Neutrophil (primary cell): ENCODE measurements around the gene PTPN14.

Experiments used
- H3K27ac ChIP-seq: fragments of 200-600 bp; sonication (generic); 2 replicates; pipeline ENCODE4 v1.5.1; 2016; ENCODE audit warnings: mild to moderate bottlenecking, moderate library complexity
- H3K27me3 ChIP-seq: fragments of 200-600 bp; sonication (generic); 2 replicates; pipeline ENCODE4 v1.6.0; 2016; ENCODE audit warnings: mild to moderate bottlenecking
- H3K36me3 ChIP-seq: fragments of 200-600 bp; sonication (generic); 2 replicates; pipeline ENCODE4 v1.5.1; 2017
- H3K4me1 ChIP-seq, 2 experiments: fragments of 200-600 bp in 1 of 2; sonication (generic) in 1 of 2; 1 replicate in 1 of 2; 2 replicates in 1 of 2; pipeline versions ENCODE4 v1.5.1 to v1.6.1; 2013 to 2016; ENCODE audit warnings: low read depth in 1 of 2, low read length in 1 of 2, mild to moderate bottlenecking in 1 of 2, moderate library complexity in 1 of 2; ENCODE audit not compliant: control insufficient read depth in 1 of 2, insufficient read depth in 1 of 2
- H3K4me3 ChIP-seq, 2 experiments: fragments of 200-600 bp in 1 of 2; sonication (generic) in 1 of 2; 1 replicate in 1 of 2; 2 replicates in 1 of 2; pipeline ENCODE4 v1.5.1; 2013 to 2016; ENCODE audit warnings: low read depth in 1 of 2, low read length in 1 of 2, mild to moderate bottlenecking in 1 of 2, moderate library complexity in 1 of 2
- H3K9me3 ChIP-seq: fragments of 200-600 bp; sonication (generic); 2 replicates; pipeline ENCODE4 v1.5.1; 2016
- TF ChIP-seq, protein P1 (sequence below): fragments of 200-600 bp; sonication (generic); IDR thresholded peaks from 2 replicates; pipeline ENCODE4 v1.5.1; 2016; ENCODE audit warnings: antibody characterized with exemption

Gene PTPN14

DNA sequence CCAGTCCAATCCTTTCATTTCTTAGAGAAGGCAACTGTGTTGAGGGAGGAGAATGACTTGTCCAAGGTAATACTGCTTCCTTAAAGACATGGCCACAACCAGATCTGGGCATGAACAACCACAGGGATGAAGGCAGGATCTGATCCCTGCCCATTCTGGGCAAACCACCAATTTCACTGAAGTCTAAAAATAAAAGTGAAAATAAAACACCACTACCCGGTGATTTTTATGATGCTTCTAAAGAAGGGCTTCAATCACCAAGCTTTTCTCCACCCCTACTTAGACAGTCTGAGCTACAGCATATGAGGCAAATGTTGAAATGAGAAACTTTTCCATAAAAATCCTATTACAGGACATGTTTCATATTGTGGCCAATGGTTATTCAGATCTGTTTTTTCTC, 133.0 kb downstream of the PTPN14 start:
- Histone ChIP-seq H3K27ac (no peak overlapping the region), H3K36me3 (no peaks in the 10 kb centered on the region), H3K9me3 (no peaks in the 10 kb centered on the region), H3K27me3 (no peaks in the 10 kb centered on the region), H3K4me1 (no peaks in the 10 kb centered on the region), H3K4me3 (no peak overlapping the region)
- TF ChIP-seq, protein P1, sequence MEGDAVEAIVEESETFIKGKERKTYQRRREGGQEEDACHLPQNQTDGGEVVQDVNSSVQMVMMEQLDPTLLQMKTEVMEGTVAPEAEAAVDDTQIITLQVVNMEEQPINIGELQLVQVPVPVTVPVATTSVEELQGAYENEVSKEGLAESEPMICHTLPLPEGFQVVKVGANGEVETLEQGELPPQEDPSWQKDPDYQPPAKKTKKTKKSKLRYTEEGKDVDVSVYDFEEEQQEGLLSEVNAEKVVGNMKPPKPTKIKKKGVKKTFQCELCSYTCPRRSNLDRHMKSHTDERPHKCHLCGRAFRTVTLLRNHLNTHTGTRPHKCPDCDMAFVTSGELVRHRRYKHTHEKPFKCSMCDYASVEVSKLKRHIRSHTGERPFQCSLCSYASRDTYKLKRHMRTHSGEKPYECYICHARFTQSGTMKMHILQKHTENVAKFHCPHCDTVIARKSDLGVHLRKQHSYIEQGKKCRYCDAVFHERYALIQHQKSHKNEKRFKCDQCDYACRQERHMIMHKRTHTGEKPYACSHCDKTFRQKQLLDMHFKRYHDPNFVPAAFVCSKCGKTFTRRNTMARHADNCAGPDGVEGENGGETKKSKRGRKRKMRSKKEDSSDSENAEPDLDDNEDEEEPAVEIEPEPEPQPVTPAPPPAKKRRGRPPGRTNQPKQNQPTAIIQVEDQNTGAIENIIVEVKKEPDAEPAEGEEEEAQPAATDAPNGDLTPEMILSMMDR, result no peak

DNA sequence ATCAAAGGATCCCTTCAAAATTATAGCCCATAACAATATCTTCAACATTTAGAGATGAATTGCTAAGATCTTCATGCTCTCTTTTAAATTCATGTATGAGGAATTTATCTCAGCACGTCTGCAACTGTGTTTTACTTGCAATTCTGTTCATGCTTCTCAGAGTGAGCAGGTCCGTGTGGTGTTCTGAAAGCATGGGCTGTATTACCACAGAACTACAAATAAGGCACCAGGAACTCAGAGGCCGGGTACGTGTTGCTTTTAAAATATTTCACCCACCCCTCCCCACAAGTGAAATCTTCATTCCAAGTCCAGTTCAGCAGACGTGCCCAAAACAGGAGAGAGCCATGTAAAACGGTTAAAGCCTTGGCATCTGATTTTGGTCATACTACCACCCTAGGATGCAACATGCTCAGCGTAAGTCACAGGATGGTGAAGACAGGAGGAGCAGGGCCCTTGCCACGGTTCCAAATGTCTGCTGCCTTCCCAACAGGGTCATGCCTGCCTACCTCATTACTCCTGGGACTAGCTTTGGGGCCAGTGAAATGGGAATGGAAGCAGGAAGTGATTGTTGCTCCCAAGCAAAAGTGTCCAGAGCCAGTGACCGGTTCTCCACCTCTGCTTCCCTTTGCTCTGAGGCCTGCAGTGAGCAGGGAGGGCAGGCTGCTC, 133.7 kb downstream of the PTPN14 start:
- Histone ChIP-seq H3K27me3 (no peaks in the 10 kb centered on the region), H3K36me3 (no peaks in the 10 kb centered on the region), H3K4me1 (no peaks in the 10 kb centered on the region), H3K4me3 (no peak overlapping the region), H3K9me3 (no peaks in the 10 kb centered on the region), H3K27ac (no peak overlapping the region)
- TF ChIP-seq, protein P1, result no peak

GRCh38 chr1:214416858-214417257, 134.5 kb downstream of the PTPN14 start:
- TF ChIP-seq, protein P1, result no peak
- no peak overlapping the region for H3K4me3 ChIP-seq
- H3K27ac ChIP-seq, result no peak overlapping the region
- no peaks in the 10 kb centered on the region for H3K27me3 ChIP-seq
- H3K9me3 ChIP-seq, result no peaks in the 10 kb centered on the region
- no peaks in the 10 kb centered on the region for H3K36me3 ChIP-seq
- no peaks in the 10 kb centered on the region for H3K4me1 ChIP-seq

- Histone ChIP-seq H3K4me1 (no peaks in the 10 kb centered on the region), H3K9me3 (no peaks in the 10 kb centered on the region), H3K36me3 (no peaks in the 10 kb centered on the region), H3K27me3 (no peaks in the 10 kb centered on the region), H3K27ac (no peak overlapping the region), H3K4me3 (no peak overlapping the region)
- TF ChIP-seq, protein P1, result no peak
Observed at GRCh38 chr1:214416417-214416816, 135.0 kb downstream of the PTPN14 start.

DNA sequence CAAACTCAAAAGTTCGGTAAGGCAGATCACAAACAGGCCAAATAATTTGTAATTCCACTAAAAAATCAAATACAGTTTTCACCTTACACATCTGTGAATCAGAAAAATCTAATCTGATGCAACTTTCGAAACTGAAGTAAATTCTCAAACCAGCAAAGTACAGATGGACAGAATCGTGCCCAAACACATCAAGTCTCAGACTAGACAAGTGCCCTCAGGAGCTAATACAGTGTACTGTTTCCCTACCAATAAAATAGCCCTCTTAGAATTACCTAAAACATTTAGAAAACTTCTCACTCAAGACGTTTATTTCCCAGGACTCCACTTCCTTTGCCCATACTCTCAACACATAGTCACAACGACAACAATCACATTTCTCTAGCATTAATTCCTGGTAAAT, 136.3 kb downstream of the PTPN14 start:
- Histone ChIP-seq H3K4me3 (no peak overlapping the region), H3K4me1 (no peaks in the 10 kb centered on the region), H3K27ac (no peak overlapping the region), H3K36me3 (no peaks in the 10 kb centered on the region), H3K27me3 (no peaks in the 10 kb centered on the region), H3K9me3 (no peaks in the 10 kb centered on the region)
- TF ChIP-seq, protein P1, result no peak

DNA sequence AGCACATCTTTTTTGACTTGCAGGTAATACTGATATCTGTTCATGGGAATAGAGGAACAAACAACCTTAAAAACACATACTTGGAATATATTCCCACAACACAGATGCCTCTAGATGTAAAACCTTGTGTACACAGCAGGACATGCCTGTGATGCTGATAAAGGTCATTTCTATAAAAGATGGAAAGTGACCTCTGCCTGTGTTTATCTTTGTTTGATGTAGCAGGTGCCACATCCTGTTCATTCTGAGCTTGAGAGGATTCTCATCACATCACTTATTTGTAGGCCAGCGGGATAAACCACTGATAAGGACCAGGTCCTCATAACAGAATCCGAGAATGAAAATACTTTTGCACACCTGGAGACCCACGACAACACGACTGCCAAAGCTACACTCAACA, 136.7 kb downstream of the PTPN14 start:
- Histone ChIP-seq H3K27ac (no peak overlapping the region), H3K4me1 (no peaks in the 10 kb centered on the region), H3K9me3 (no peaks in the 10 kb centered on the region), H3K27me3 (no peaks in the 10 kb centered on the region), H3K4me3 (no peak overlapping the region), H3K36me3 (no peaks in the 10 kb centered on the region)
- TF ChIP-seq, protein P1, result no peak
